GM18870 (cell line): ENCODE results near the gene SPACA7.

Experiments used
- ATAC-seq: cut with Tn5 transposase; IDR thresholded peaks from one replicate; pipeline ENCODE4 v1.9.1; 2021; ENCODE audit warnings: moderate library complexity; ENCODE audit not compliant: unreplicated experiment

SPACA7 gene

DNA sequence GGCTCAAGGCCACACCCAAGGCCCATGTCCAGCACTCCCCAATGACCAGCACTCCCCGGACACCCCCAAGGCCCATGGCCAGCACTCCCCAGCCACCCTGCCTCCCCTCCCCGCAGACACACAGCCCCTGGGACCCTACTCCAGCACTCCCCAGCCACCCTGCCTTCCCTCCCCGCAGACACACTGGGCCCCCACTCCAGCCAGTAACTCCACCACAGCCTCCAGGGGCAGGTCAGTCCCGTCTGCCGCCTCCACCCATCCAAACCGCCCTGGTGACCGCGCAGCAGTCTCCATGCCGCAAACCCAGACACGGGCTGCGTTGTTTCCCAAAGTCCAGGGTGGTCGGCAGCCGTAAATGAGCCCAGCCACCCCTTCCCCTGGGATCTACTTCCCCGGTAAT is 70.7 kb downstream of the SPACA7 start:
- no peak for ATAC-seq

DNA sequence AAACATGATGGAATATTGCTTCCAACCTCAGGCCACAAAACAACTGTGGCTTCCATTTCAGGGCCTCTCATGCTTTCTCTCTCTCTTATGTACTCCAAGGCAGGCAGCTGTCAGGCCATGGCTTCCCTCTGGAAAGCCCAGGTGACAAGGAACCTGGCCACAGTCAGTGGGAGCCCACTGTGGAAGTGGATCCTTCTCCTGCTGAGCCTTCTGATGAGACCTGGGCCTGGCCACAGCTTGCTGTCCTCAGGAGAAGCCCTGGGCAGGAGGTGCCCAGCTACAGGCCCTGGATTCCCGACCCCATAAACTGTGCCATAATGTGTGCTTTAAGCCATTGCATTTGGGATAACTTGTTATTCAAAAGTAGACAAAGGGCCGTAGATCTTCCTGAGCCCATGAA is 71.2 kb downstream of the SPACA7 start:
- ATAC-seq = no peak

DNA sequence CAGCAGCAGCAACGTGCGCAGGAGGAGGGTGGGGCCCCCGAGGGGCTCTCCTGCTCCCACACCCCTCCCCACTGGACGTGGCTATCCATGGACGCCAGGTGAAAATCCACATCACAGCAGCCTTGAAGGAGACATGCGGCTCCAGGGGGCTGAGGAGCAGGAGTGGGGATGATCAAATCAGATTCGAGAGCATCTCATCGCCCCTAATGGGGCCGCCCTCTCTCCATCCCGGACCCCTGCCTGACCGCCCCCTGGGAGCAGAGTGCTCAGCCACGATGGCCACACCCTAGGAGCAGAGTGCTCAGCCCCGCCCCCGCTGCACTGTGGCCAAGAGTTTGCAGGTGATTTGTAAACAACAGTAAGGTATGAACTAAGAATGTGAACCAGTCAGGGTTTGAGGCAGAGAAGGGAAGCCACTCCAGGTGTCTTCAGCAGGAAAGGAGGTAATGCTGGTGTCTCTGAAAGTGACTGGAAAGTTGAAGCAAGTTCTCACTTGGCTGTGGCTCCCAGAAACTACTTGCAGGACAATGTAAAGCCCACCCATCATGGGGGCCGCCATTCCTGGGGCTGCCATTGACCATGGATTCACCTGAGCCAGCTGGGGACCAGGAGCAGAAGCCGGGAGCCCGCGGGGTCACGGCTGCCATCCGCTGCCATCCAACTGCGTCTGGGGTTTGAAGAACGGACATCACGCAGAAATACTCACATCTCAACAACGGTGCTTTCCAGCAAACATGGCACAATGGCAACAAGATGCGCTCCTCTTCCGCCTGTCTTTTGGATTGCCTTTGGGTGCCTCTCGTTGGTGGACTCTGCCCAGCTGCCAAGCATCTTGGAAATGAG is 71.8 kb downstream of the SPACA7 start:
- no peak for ATAC-seq

DNA sequence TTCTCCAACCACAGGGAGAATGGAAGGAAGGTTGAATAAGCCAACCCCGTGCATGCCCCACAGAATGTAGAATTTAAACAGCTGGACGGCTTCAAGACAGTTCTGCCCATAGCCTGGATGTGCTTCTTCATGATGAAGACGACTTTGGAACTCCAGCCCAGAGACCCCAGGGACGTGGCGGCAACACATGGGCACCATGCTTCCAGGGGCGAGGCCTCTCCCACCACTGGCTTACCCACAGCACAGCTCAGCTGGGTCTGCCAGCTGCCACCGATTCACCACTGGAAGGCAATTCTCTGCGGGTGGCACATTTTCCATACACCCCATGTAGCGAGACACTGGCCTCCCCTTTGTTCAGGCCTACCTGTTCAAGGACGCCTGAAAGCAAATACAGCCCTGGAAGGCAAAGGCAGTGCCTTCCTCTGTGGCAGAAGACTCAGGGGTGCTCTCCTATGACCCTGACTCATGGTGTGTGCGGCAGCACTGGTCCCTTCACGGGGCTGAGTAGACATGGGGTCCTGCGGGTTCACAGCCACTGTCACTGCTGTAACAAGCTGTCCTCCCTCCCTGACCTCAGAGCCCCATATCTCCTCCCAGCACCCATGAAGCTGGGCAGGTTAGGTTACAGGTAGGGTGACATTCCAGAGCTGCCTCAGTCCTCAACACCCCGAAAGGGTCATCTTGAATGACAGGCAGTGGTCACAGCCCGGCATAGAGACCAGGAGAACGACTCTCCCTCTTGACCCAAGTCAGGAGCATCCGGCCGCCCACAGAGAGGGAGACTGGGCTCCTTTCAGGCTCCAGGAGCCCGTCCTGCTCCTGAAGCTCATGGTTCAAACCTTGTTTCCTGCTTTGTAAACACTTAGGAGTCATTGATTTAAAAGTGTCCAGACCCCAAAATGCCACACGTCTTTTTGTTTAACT is 72.7 kb downstream of the SPACA7 start:
- no peak for ATAC-seq

DNA sequence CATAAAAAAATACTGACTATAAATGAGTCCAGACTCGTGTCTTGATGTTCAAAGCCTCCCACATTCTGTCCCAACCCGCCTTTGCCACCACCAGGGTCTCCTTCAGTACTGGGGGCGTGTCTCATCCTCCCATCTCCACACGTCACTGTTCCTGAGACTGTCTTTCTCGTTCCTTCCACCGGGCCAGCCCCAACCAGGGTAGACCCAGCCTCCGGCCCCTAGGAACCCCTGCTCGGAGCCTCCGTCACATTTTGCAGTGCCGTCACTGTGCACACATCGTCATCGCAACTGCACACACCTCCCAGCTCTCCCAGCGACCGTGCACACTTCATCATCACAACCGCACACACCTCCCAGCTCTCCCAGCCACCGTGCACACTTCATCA is 73.4 kb downstream of the SPACA7 start:
- ATAC-seq = no peak

DNA sequence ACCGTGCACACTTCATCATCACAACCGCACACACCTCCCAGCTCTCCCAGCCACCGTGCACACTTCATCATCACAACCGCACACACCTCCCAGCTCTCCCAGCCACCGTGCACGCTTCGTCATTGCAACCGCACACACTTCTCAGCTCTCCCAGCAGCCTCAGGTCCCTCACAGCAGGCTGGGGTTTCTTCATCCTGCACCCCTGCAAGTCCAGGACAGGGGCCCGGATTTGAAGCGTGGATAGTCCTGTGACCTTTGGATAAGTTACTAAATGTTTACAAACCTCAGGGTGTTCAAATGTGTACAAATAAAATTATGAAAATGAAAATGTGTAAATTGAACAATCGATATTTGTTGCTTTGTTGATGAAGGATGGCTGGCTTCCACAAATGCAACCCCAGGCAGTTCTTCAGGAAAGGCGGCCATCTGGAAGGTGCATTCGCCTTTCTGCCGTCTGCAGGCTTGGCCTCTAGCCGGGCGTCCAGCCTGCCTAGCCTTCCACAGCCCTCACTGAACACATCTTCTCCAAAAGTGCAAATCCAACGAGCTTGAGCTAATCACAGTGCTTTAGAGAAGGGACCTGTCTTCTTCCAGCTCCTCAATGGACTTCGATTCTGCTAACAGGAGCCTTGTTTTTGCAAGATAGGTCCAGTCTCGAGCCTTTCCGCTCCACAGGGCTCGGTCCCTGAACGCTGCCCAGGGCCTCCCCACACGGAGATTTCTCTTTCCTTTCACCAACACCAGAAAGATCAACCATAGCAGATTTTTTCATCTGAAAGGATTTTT is 74.2 kb downstream of the SPACA7 start:
- no peak for ATAC-seq

DNA sequence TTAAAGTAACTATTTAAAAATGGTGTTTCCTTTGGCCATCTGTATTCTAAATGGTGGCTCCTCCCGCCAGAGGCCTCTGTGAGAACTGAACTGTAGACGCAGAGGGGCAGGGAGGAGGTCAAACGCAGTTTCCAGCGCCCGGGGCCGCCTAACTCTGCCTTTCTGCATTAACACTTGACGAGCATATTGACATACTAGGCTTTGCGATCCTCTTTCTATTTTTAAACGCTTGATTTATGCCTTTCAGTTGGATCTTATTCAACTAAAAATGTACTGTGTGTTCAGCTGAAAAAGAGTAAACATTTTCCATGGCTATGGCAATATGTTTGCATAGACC is 74.7 kb downstream of the SPACA7 start:
- ATAC-seq = no peak

DNA sequence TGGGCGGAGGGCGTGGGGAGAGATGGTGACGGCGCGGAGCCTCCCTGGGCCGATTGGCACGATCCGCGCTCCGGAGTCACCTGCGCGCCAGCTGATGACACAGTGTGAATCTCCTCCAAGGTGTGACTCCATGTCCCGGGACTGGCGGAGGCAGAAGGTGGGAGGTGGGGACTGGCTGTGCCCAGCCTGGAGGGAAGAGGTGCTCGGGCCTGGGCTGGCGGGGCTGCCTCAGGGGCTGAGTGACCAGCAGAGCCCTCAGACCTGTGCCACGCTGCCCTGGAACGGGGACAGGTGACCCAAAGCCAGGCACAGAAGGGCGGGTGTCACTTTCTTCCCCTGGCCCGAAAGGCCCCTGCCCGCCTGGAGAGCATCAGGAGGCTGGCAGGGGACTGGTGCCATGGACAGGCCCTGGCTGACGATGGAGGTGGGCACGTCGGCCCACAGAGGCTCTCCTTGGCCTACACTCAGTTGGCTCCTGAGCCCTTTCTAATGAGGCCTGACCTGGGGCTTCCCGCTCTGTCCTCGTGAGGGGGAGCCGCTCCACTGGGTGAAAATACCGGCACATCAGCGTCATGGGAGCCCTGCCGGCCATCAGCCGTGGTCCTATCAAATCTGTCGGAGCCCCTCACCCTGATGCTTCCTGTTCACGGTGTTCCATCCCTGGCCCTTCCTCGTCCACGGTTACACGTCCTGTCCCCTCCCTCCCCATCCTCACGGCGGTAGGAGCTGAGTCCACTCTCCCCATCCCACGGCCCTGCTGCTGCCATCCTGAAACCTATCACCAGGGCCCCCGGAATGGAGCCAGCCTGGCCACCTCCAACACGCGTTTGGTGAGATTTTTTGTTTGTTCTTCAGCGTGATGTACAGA is 75.6 kb downstream of the SPACA7 start:
- no peak for ATAC-seq

DNA sequence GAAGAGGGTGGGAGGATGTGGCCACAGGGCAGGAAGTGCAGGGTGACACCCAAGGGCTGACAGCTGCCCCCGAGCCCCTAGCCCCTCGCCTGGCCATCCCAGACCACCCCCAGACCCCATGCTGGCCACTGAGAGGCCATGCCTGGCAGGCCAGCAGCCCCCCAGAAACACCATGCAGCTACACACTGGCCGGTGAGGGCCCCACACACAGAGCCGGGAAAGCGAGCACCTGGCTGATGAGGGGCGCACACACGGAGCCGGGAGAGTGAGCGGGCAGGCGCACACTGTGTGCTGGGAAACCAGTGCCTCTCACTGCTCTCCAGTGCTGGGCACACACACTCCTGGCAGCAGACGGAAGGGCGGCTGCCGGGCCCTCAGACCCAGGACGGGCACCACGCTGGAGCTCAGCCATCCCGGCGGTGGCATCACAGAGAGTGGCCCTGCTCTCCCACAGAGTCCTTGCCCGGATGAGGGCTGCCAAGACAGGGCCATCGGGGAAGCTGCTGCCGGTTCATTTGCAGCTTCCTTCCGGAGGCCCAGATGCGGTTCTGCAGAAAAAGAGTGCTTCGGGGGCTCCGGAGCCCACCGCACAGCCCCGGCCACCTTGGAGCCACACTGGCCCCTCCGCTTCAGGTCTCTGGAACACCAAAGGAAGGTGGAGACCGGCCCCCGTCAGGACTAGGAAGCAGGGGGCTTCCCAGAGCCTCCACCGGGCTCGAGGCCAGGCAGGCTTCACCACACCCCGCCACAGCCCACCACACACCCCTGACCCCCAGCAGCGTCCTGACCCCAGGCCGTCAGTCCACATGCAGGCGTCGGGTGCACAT is 76.4 kb downstream of the SPACA7 start:
- no peak for ATAC-seq

DNA sequence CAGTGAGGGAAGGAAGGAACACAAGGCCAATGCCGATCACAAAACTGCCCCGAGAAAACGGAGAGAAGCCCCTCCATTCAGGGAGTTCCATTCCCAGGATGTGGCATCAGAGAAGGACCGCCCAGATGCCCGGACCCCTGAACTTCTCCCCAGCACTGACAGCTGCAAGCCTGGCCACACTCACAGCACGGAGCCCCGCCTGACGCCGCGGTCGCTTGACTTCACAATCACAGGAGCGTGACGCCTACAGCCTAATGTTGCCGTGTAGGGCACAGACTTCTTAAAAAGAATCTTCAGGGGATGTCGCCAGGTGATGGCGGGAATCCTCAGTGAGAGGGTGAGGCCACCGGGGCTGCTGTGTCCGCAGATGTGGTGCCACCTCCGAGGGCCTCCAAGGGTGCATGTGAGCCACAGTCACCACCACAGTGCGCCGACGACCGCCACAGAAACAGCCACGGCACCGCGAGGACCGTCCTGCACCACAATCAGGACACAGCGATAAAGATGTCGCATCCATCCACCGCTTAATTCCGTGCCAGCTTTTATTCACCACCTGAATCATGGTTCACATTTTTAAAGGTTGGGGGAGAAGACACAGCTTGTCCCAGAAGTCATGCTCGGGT is 77.2 kb downstream of the SPACA7 start:
- ATAC-seq = no peak

DNA sequence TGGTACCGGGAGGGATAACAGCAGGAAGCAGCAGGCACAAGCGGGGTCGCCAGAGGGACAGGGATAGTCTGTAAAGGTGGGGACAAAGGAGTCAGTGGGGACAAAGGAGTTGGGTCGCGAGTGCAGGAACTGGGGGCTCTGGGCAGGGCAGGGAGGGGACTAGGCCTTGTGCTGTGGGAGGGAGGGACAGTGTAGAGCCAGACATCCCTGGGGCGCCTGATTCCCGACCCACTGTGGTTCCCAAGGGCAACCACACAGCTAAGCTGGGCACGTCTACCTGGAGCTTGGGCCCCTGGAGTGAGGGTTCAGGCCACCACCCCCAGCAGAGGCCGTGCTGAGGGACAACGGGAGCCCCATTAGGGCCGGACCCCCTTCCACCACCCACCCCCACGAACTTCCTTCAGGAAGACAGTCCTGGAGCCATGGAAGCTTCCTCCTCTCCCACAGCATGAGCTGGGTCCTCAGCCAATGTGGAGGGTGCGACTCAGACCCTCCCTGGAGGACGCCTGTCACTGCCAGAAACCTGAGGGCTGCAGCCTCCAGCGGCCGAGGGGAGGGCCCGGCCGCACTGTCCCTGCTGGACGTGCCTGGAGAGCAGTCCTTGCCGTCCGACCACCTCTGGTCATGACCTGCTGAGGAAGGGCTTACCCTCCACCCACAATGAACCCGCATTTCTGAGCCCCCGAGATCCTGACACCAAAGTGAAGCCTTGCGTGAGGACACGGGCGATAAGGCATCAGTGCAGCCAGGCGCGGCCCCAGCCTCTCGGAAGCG is 77.9 kb downstream of the SPACA7 start:
- no peak for ATAC-seq

DNA sequence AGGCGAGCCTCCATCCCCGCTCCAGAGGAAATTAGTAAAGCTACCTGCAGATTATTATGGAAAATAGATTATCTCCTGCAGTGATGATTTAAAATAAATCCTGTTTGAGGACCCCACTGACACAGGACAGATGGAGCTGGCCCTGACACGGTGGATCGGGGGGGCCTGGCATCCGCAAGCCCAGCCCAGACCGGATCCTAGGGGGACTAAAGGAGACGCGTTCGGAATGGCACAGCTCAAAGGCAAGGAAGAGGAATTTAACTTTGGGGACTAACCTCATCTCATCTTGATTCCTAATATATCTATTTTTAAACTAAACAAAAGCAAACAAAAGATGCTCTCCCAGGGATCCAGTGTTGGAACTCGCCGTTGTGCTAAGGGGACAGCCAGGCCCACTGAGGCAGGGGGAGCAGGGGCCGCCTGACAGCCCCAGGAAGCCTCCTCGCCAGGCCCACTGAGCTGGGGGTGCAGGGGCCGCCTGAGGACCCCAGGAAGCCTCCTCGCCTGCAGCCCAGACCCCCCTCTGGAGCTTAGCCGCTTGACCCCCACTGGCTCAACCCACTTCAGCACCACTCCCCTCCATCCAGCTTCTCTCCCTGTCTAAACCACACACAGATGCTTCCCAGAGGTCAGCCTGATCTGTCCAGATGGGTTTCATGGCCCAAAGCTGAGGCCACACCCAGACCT is 78.6 kb downstream of the SPACA7 start:
- no peak for ATAC-seq

DNA sequence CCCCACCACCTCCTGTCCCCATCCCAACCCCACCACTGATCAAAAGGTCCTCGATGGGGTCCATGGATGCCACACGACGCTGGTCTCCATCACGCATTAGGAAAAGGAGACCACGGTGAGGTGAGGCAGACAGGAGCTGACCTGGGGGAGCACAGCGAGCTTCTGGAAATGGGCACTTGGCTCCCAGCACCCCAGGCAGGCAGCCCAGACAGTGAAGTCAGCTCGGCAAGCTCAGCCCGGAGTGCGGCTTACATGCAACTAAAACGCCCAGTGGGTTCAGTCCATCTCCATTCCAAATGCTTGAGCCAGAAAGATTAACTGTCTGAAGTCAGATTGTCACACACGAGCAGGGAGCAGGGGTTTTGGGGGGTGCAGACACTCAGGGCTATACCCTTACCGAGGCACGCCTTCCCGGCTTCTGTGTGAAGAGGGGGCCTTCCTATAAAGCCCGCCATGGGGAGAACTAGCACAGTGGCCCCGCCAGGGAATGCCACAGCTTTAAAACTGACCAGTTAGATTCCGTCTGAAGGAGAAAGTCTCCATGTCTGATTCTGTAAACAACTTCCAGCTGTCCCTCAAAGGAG is 79.4 kb downstream of the SPACA7 start:
- ATAC-seq = no peak

DNA sequence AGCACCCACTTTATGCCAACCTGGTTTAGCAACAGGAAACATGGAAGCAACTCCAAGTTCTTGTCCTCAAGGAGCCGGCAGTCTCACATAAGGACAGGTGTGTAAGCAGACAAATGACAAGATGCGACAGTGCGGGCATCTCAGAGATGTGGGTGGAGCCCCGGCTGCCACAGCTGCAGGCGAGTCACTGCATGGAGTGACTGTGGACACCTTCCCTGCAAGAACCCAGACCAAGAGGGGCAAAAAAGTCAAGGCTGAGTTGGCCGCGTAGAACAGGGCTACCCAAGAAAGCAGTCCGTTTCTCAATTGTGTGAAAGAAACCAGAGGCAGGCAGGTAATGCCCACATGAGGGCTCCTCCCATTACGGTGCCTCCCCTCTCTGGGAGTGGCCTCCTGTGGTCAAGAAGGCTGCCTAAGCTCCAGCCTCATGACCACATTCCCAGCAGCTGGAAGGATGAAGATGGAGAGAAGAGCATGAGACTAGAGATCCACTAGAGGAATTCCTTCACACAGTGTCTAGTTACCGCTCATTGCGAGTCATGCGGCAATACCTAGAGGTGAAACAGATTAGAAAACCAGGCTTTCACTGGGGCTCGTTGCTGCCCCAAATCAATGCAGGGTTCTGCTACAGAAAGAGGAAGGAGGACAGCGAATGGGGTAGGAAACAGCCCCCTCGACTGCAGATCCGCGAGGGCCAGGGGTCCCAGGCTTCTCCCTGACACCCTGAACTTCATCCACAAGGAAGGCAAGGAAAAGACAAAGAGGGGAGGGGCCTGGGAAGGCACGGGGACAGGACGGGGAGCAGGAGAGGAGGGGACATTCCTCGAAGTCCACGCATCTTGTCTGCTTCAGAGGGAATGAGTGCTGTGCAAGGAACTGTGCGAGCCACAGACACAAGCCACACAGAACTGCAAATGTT is 80.2 kb downstream of the SPACA7 start:
- ATAC-seq = no peak

DNA sequence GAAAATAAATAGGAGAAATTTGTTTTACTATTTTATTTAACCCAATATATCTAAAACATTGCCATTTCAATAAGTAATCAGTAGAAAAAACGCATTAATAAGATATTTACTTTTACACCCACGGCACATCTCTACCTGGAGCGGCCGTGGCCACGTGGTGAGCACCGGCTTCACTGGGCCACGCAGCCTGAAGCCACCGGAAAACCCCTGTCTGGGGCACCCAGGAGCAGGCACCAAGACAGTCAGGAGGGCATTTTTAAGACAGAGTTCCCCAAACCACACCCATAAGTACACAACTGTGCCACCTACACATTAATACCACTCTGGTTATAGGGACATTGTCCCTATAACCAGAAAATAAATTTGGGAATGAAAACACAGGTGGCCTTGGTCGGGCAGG is 80.9 kb downstream of the SPACA7 start:
- ATAC-seq = no peak

DNA sequence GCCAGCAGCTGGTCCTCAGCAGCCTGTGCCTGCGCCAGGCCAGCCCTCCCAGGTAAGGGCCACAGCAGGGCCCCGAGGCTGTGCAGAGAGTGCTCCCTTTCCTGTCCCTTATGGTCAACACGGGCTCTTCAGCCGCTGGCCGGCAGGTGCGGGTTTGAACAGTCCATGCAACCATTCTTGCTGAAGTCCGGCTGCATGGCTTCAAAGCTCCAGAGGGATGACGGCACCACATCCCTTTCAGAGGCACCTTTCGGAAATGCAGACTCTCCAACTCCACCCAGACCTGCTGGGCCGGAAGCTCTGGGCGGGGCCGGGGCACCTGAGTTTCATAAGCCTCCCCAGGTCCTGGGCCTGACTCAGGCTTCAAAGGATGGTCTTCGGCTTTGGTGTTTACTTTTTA is 81.3 kb downstream of the SPACA7 start:
- ATAC-seq = no peak
